IPS DF 19.7 (cell line): ENCODE measurements around the gene GUSB.
"Not testable (repeated sequence)": the region's sequence is repeated elsewhere in the genome, so short reads cannot be mapped to it uniquely, and the experiment has no call there.

ENCODE experiments used
- DNase-seq: peaks from one replicate; pipeline ENCODE4 v3.0.0-alpha.2; 2013; ENCODE audit warnings: low read depth, low spot score

GUSB gene

DNA sequence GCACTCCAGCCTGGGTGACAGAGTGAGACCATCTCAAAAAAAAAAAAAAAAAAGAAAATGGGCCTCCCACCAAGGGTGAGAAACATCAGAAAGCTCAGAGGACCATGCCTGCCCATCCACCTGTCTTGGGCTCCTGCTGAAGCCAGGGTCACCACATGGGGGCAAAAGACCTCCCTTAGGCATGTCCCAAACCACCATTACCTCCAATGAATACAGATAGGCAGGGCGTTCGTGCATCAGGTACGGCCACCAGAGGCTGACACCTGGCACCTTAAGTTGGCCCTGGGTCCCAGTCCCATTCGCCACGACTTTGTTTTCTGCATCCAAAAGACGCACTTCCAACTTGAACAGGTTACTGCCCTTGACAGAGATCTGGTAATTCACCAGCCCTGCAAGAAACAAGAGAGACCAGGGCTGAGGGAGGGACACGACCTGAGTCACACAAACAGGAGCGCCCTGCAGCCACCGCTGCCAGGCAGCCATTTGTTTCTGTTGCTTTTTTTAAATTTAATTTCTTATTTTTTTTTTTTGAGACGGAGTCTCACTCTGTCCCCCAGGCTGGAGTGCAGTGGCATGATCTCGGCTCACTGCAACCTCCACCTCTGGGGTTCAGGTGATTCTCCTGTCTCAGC, 6.1 kb downstream of the GUSB start:
- DNase-seq, result no peak

DNA sequence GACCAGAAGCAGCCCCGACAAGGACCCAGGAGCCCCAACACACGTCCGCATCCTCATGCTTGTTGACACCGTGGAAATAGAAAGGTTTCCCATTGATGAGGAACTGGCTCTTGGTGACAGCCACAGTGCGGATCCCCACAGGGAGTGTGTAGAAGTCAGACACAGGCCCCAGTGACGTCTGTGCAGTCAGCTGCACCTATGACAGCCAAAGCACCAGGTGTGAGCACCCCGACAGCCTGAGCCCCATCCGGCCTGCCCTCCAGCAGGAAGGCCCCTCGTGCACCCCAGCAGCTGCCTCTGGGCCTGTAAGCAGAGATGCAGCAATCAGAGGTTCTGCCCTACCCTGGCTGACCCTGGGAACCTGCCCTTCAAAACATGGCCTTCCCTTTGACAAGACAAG, 7.1 kb downstream of the GUSB start:
- DNase-seq, result no peak

DNA sequence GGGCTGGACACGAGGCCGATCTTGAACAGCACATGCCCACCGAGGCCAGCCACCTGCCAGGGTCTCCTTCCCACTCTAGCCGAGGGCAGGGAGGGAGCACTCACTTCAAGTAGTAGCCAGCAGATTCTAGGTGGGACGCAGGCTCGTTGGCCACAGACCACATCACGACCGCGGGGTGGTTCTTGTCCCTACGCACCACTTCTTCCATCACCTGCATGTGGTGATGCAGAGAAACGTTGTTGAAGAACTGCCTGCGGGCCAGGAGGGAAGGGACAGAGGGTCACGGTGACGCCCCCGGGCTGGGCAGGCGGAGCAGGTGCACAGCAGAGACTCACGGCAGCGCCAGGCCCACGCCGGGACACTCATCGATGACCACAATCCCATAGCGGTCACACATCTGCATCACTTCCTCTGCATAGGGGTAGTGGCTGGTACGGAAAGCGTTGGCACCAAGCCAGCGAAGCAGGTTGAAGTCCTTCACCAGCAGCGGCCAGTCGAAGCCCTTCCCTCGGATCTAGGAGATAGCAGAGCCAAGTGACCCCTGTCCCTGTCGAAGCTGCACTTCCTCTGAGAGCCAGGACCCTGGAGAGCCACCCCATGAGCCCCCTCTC, 7.7 kb downstream of the GUSB start:
- no peak for DNase-seq

DNA sequence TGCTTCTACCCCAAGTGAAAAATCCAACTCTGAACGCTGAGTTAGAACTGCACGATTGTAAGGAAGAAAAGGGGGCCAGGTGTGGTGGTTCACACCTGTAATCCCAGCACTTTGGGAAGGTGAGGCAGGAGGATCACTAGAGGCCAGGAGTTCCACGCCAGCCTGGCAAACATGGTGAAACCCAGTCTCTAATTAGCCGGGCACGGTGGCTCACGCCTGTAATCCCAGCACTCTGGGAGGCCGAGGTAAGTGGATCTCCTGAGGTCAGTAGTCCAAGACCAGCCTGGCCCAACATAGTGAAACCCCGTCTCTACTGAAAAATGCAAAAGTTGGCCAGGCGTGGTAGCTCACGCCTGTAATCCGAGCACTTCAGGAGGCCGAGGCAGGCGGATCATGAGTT, 9.0 kb downstream of the GUSB start:
- no peak for DNase-seq

DNA sequence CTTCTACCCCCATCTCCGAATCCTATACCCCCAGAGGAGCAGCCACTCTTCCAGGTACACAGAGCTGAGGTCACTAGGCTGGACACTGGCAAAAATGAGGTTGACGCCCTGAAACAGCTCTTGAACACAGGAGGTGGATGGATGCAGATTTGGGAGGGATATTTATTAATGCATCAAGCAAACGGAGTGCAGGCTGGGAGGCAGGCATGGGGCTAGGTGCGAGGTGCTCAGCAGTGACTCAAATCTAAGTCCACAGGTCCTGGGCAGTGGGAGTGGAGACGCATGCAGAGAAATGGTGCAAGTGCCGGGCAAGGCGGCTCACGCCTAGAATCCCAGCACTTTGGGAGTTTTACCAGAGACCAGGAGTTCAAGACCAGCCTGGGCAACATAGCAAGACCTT, 11.0 kb downstream of the GUSB start:
- DNase-seq, result no peak

DNA sequence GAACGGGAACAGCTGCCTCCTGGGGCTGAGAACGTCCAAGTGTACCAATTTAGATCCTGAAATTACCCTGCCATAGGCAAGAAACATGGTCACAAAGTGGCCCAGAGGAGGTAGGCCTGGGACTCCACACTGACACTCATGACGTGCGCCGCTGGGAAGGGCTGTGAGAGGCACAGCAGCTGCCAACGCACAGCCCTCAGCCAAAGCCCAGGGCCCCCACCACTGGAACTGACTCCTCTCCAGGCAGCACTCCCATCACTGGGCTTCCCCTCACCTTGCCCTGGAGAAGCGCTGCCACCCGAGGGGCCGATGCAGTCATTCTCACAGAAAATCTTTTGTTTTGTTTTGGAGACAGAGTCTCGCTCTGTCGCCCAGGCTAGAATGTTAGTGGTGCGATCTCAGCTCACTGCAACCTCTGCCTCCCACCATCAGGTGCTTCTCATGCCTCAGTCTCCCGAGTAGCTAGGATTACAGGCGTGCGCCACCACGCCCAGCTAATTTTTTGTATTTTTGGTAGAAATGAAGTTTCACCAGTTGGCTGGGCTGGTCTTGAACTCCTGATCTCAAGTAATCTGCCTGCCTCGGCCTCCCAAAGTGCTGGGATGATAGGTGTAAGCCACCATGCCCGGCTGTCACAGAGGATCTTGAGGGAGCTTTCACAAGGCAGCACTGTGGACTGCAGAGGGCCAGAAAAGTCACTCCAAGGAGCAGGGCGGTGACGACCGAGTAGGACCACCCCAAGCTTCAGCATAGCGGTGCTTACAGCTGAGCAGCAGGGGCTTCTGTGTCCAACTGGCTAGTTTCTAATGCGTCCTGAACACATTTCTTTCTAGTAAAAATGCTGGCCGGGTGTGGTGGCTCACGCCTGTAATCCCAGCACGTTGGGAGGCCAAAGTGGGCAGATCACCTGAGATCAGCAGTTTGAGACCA, 13.5 kb downstream of the GUSB start:
- no peak for DNase-seq

DNA sequence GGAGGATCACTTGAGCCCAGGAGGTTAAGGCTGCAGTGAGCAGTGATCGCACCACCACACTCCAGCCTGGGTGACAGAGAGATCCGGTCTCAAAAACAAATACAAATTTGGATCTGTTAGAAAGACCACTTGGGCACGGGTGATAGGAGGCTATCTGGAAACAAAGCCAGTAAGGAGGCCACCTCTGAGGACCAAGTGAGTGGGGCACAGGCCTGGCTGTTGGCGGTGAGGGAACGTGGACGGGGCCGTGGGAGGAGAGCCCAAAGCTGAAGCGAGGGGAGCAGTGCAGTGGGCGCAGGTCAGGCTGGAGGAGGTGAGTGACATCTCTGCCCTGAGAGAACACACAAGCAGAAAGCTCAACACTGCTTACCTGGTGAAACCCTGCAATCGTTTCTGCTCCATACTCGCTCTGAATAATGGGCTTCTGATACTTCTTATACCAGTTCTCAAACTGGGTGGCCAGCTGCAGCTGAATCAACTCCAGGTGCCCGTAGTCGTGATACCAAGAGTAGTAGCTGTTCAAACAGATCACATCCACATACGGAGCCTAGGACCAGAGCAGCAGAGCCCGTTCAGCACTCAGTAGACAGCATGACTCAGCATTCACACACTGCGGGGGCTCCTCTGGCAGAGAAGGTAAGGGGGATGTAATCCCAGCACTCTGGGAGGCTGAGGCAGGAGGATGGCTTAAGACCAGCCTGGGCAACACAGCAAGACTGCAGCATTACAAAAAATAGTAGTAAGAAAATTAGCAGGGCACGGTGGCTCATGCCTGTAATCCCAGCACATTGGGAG, 14.5 kb downstream of the GUSB start:
- no peak for DNase-seq

DNA sequence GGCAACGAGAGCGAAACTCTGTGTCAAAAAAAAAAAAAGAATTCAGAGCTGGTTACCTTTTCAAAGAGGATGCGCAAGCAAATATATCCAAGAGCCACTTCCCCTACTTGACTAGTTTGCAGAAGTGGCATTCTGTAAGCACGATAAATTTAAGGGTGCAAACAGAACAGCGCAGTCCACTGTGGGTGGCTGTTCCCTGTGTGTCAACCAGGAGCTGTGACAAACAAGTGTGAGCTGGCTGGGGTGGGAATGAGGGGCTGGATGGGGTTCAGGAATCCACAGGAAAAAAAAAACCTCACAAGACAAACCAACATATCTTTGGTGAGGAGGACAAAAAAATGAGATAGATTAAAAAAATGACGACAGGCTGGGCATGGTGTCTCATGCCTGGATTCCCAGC, 15.9 kb downstream of the GUSB start:
- no peak for DNase-seq

DNA sequence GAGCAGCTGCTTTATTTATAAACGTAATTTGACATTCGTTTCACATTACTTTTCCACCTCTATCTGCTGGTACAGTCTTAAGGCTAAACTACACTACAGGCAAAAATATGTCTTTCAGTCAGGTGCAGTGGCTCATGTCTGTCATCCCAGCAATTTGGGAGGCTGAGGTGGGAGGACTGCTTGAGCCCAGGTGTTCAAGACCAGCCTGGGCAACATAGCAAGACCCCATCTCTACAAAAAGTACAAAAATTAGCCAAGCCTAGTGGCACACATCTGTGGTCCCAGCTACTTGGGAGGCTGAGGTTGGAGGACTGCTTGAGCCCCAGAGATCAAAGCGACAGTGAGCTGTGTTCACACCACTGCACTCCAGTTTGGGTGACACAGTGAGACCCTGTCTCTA, 17.3 kb downstream of the GUSB start:
- not testable (repeated sequence) for DNase-seq

DNA sequence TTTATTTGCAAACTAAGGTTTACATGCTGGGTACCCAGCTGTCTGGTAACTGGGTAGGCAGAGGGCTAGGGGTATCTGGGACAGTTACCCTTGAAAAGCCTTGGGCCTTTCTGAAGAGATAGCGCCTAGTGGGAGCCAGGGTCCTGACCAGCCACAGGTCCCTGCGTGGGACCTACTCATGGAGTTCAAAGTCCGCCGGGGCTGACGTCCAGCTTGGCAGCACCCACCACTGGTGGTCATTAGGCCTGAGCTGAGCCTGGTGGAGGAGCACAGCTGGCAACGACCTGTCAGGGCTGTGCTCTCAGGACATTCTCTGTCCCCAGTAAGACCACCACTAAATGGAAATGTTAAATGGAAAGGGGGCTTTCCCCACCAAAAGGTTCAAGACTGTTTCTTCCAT, 20.0 kb downstream of the GUSB start:
- DNase-seq, result no peak

DNA sequence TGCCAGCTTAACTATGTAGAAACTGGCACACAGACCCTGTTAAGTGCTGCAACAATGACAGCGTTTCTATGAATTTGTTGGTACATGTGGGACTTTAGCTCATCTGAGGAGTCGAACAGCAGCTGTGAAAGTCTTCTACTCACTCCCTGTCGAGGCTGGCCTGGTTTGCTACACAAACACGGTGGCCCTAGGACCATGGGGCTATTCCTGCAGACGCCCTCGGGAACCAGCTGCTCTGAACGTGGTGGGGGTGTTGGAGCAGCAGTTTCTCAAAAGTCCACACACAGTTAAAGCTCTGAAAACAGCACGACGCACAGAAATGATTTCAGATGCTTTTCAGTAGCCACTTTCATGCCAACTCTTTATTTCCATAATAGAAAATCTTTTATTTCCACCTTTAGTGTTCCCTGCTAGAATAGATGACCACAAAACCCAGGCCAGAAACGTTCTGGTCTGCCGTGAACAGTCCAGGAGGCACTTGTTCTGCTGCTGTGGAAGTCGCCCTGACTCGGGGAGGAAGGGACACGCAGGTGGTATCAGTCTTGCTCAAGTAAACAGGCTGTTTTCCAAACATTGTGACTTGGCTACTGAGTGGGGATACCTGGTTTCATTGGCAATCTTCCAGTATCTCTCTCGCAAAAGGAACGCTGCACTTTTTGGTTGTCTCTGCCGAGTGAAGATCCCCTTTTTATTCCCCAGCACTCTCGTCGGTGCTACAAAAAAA, 21.5 kb downstream of the GUSB start:
- DNase-seq, result no peak

DNA sequence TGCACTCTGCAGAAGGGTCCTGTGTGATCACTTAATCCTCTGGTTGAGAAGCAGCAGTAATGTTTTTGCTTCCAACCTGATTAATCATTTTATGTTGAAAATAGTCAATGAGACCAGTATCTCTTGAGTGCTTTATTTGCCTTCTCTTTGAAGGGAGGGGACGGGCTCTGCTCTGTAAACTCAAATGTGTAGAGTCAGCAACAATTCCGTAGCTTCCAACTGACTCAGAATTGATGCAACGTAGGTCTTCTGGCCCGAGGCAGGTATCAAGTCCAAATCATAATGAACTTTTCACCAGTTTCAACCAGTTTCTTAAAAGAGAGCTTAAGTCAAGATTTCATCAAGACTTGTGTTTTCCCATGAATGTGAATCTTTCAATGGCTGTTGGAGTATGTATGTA, 26.3 kb downstream of the GUSB start:
- DNase-seq, result no peak

DNA sequence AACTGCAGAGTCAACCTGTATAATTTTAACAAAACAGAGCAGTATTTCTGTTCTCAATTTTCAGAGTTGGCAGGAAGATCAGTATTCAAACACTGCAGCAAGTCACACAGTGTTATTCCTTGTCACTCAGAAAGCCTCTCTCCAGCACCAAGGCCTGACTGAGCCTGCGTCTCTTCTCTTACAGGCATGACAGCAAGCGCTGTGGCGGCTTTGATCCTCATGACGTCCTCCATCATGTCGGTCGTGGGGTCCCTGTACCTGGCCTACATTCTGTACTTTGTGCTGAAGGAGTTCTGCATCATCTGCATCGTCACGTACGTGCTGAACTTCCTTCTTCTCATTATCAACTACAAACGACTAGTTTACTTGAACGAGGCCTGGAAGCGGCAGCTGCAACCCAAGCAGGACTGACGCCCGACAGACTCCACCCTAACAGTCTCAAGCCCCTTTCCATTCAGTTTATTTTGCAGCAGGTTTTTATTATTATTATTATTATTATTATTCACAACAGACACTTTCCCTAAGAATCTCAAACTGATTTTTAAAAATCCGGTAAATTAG, 28.0 kb downstream of the GUSB start:
- no peak for DNase-seq

DNA sequence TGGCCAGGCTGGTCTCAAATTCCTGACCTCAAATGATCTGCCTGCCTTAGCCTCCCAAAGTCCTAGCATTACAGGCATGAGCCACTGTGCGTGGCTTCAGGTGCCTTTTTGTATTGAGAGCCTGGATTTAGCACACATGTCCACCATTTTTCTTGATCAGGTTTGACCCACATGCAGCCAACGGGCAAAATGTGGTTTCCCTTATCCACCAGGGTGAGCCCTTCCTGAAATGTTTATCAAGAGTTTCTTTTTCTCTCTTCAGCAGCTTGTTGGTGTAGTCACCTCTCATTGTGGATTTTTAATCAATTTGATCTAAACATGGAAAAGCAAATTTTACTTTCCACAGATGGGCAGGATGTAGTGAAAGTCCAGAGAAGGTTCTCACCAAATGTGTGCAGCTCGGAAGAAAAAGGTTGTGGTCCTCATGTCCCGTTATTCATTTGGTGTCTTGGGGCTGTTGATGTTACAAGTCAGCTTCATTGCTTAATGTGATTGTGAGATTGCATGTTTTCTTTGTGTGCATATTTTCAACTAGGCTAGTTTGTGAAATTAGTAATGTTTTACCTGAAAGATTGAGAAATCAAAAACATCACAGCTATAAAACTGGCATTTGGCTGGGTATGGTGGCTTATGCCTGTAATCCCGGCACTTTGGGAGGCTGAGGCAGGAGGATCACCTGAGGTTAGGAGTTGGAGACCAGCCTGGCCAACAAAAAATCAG, 28.9 kb downstream of the GUSB start:
- no peak for DNase-seq

DNA sequence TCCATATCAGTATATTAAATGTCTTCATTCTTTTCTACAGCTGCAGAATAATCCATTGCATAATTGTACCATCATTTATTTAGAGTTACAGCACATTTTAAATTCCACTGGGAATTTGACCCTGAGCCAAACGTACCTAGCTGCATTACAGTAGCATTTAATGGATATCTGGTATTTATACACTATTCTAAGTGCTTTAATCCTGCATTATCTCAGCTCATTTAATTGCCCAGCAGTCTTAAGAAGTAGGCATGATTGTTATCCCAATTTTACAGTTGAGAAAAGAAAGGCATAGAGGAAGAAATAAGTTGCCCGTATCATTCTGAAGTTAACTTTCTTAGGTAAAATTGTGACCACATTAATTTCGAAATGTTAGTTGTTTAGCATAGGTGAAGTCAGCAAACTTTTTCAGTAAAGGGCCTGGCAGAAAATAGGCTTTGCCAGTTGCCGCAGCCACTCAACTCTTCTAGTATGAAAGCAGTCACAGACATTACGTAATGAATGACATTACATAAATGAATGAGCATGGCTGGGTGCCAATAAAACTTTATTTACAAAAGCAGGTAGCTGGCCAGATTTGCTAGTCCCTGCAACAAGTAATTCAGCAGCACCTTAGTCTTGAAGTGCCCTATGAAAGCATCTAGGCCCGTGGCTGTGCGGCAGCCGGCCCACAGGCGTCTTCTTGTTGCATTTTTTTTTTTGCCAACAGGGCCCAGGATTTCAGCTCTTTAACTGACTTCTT, 30.0 kb downstream of the GUSB start:
- DNase-seq, result no peak

DNA sequence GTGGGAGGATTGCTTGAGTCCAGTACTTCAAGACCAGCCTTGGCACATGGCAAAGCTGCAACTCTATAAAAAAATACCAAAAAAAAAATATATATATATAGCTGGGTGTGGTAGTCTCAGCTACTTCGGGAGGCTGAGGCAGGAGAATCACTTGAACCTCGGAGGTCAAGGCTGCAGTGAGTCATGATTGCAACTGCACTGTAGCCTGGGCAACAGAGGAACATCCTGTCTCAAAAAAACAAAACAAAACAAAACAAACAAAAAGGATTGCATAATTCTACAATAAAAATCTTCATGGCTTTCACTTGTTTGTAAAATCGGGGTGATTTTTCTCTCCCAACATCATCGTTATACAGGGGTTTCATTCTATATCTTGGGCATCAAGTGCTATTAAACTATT, 35.1 kb downstream of the GUSB start:
- DNase-seq, result no peak

DNA sequence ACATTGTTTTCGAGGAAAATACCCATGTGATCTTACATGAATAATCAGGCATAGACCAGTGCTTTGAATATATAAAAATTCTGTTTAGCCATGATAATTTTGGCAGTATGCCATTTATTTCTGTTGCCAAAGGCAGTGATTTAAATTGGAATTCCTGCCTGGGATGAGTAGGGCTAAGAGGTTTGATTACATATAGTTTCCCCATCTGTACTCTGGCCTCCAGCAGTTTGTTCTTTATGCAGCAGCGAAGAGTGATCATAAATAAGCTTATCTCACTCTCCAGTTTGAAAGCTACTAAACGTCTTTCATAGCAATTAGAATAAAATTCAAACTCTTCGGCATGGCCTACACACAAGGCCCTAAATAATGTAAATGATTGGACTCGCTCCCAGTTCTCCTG, 36.2 kb downstream of the GUSB start:
- DNase-seq, result not testable (repeated sequence)

DNA sequence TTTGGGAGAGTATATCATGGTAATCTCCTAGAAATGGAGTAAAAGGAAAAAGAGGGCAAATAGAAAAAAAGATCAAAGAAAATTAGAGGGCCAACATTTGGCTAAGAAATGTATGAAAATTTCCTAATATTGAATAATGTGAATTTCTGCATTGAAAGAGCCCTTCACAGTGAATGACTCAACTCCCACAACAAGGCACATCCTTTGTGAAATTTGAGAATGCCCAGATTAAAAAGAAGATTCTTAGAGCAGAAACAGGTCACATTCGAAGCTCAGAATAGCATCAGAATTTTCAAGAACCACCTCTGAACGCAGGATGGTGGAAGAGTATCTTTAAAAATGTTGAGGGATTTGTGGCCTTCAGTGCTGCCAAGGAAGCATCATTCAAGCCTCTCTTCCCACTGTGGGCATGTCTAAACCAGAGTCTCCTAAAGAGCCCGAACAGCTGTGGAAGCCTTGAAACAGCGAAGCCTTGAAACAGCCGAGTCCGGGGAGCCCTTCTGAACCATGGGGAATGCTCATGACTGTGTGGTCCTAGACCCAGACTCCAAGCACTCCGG, 43.6 kb downstream of the GUSB start:
- DNase-seq, result no peak

DNA sequence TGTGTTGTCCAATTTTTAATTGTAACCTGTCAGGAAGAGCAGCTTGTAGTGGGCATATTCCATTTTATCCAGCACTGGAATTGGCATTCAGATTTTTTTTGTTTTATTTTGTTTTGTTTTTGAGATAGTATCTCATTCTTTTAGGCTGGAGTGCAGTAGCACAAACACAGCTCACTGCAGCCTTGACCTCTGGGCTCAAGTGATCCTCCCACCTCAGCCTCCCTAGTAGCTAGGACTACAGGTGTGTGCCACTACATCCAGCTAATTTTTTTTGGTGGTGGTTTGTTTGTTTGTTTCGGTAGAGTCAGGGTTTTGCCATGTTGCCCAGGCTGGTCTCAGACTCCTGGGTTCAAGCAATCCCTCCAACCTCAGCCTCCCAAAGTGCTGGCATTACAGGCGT, 44.7 kb downstream of the GUSB start:
- DNase-seq, result no peak
